ENCODE measurements around the gene LCN12.

LCN12 gene

DNA sequence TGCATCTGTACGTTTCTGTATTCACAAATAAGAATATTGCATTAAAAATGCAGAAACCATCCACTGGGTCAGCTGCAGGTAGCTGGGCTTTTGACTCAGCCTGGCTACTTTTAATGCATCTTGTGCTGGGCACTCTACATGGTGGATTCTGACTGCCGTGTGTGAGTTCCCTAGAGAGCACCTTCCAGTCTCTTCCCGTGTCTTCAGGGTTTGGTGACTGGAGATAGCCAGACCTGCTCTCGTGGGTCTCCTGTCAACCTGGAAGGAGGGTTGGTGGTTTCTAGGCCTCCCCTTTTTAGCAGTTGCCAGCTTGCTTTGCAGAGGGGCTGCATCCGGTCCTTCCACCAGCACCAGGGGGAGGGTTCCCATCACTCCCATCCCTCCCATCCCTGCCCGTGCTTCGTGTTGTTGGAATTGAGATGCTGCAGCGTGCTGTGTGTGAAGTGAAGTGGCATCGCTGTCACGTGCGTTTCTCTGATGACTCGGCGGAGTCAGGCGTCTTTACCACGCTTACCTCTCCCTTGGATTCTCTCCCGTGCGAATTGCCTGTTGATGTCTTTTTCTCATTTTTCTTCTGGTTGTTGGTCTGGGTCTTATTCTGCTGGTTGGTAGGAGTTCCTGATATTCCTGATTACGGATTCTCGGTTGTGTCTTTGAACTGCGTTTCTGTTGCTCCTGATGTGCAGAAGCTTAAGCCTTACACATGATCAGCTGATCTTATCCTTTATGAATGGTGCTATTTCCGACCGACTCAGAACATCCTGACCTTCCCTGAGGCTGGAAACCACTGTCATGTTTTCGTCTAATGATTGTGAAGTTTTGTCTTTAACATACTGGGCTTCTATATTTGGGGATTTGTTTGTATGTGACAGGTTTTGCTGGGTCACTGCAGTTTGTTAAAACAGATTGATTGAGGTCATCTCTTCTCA, 24.5 kb upstream of the LCN12 start:
- no peak for DNase-seq

DNA sequence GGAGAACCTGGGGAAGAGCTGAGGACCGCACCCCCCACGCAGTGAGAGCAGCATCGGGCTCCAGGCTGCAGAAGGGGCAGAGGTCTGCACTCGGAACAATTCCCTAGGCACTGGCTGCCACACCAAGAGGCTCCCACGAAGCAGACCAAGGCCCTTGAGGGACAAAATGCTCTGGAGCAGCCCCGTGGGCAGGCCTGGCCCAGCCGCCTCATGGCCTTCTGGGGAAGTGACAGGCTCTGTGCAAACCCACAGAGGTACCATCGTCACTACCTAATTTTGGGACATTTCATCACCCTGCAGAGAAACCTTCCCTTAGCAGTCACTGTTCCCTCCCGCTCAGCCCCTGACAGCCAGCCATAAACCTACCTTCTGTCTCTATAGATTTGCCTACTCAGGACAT, 23.5 kb upstream of the LCN12 start:
- no peak for DNase-seq

DNA sequence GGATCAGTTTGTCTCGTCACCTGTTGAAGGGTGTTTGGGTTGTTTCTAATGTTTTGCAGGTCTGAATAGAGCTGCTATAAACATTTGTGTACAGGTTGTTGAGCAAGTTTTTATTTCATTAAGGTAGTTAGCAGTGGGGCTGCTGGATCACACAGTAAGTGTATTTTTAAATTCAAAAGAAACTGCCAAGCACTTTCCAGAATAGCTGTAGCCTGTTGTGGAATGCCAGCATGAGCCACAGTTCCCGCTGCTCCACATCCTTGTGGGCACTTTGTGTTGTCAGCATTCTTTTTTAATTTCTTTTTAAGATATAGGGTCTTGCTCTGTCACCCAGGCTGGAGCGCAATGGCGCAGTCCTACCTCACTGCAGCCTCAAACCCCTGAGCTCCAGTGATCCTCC, 22.1 kb upstream of the LCN12 start:
- no peak for DNase-seq

DNA sequence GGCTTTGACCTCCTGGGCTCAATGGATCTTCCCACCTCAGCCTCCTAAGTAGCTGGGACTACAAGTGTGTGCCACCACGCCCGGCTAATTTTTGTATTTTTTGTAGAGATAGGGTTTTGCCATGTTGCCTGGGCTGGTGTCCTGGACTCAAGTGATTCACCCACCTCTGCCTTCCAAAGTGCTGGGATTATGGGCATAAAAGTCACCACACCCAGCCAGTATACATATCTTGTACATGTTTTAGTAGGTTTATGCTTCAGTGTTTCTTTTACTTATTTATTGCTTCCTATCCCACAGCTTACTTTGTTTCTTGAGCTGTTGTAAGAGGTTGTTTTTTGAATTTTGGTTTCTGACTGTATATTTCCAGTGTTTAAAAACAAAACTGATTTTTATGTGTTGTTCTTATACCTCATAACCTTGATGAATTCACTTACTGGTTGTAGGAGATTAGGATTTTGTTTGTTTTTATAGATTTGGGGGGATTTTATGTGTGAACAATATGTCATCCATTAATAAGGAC, 20.4 kb upstream of the LCN12 start:
- no peak for DNase-seq

DNA sequence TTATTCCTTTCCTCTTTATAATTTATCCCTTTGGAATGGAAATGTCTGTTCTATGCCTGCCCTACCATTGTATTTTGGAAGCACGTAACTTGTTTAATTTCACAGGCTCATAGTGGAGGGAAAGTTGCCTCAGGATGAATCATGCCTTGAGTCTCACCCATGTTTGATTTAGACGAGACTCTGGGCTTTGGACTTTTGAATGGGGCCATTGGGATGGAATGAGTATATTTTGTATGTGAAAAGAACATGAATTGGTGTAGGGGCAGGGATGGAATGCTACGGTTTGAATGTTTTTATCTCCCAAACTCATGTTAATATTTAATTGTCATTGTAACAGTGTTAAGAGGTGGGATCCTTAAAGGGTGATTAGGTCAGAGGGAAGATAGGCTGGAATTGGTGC, 17.8 kb upstream of the LCN12 start:
- DNase-seq = no peak

DNA sequence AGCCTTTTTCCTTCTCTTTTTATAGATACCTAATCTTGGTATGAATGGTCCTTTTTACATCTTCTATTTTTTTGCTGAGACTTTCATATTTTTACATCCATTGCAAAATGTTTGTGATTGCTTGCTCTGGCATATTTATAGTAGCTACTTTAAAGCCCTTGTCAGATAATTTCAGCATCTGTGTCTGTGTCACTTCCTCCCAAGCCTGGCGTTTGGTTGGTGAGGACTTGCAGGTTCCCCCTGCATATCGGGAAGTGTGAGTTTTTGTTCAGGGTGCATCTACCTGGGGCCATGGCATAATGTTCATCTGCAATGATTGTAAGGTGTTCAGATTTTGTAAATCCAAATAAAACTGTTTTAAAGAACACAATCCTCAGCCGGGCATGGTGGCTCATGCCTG, 16.4 kb upstream of the LCN12 start:
- DNase-seq = no peak

DNA sequence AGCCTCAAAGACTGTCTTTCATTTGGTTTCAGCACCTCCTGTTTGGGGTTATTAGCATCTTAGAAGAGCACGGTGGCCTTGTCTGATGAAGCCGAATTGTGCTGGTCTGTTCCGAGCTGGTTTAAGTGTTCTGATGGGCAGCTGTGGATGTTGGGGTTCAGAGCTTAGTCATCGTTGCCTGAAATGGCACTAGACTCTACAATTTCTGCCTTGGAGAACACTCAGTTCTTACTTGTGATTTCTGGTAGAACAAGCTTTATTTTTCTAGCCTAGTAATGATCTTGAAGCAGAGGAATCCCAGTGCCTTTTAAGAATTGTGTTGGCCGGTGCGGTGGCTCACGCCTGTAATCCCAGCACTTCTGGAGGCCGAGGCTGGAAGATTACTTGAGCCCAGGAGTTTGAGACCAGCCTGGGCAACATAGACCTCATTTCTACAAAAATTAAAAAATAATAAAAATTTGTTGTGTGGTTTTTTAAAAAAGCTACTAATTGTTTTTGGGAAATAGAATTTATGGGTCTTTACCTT, 15.4 kb upstream of the LCN12 start:
- DNase-seq = no peak

DNA sequence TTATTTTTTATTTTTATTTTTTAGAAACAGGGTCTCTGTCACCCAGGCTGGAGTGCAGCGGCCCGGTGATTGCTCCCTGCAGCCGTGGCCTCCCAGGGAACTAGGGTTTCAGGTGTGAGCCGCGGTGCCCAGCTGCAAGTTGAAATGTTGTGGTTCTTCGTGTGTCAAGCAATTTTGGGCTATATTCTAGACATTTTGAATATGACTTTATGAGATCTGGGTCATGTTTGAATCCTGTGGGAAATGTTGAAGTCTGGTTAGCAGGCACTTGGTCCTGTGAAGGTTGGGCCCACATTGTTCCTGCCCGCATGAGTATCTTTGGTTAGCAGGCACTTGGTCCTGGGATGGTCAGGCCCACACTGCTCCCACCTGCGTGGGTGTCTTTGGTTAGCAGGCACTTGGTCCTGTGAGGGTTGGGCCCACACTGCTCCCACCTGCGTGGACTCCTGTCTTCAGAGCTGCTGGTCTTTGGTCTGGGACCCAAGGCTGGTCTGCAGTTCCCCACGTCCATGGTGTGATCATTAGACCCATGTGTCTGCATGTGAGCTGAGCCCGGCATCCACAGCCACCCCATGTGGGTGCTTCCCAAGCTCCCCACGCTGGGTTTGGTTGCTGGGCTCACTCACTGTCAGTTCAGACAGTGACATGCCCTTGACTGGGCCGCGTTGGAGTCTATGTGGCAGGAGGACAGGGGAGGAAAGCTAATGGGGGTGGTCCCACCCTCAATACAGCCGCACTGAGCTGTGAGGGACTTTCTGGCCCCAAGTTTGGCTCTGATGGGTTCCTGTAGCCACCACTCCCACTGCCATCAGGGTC, 14.7 kb upstream of the LCN12 start:
- DNase-seq = no peak

DNA sequence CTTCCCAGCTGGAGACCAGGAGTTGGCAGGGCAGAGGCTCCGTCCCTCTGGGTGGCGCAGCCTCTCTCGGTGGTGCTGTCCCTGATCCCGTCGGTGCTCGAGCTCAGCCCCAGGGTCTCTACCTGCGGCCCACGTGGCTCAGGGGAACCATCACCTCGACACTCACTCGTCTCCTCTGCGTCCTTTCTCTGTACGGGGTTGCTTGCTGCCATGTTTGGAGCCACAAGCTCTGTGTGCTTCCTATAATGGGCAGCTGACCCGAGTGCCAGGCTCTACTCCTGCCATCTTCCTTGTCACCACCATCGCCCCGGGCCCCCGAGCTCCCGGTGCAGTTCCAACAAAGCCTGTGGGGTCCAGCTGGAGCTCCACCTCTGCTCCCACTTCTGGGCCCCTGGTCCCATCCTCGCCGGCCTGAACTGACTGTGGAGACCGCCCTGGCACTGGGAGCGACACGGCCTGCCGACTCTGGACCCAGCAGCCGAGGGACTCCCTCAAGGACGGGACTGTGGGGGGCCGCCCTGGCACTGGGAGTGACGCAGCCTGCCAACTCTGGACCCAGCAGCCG, 12.6 kb upstream of the LCN12 start:
- DNase-seq = no peak

DNA sequence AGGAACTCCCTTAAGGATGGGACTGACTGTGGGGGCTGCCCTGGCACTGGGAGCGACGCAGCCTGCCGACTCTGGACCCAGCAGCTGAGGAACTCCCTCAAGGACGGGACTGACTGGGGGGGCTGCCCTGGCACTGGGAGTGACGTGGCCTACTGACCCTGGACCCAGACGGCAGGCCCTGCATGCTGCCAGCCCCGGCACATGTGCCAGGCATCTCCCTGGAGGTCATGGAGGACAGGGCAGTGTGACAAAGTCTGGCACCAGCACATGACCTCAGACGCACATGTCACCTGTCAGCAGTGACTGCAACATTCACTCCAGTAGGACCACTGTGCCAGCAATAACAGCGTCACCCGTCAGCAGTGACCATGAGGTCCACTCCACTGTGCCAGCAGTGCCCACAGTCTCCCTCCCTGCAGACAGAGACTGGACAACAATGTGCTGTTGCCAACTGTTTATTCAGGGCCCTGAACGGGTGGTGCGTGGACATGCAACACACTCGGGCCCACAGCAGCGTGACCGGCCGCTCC, 12.0 kb upstream of the LCN12 start:
- DNase-seq = no peak

DNA sequence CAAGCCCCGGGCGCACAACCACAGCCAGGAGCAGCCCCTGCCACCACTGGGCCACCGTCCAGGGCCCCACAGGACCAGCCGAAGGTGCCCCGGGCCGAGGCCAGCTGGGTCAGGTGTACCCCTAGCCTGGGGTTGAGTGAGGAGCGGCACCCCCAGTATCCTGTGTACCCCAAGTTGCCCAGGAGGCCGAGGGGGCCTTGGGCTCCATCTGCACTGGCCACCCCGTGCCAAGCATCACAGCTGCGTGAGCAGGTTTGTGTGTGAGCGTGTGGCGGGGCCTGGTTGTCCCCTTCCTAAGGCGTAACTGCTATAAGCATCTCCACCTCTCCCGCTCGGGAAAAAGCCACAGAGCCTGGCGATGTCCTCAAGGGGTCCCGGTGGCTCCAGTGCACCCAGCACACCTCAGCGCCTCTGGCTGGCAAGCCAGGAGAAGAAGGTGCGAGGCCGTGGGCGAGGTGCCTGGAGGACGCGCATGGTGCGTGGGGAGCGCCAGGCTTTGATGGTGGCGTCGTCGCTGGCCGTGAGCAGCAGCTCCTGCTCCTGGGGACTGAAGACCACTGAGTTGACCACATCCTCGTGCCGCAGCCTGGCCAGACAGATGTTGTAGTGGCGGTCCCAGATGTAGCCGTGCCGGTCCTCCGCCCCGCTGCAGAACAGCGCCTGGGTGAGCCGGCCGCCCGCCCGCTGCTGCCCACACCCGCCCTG, 11.4 kb upstream of the LCN12 start:
- DNase-seq = no peak

DNA sequence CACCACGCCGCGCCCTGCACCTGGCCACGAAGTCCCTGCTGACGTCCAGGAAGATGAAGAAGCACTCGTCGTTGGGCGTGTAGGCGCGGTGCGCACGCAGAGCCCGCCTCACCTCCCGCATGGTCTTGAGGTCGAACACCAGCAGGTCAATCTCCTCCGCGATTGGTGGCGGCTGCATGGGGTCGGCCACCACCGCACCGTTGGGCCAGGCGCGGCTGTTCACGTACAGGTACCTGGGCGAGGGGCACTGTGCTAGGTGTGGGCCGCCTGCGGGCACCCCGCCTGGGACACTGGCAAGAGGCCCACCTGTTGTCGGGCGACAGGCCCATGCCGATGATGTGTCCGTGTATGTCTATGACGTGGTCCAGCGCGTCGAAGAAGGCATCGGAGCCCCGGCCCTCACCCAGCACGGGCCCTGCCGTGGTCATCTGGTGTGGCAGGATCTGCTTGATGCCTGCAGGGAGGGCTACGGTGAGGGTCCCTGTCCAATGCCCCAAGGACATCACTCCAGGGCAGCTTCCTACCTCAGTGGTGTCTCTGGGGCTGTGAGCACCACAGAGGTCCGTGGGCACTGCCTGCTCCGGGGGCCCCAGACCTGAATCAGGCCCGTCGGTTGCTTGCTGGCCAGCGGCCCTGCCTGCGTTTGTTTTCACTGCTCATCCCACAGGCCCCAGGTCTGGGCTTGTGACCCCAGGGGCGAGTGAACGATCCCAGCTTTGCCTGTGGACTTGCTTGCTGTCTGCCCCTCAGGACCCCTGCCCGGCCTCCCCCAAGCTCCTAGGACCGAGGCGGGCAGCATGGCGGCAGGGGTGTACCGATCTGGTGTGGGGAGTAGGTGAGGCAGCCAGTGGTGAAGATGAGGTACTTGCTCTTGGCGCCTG, 10.6 kb upstream of the LCN12 start:
- DNase-seq = no peak

DNA sequence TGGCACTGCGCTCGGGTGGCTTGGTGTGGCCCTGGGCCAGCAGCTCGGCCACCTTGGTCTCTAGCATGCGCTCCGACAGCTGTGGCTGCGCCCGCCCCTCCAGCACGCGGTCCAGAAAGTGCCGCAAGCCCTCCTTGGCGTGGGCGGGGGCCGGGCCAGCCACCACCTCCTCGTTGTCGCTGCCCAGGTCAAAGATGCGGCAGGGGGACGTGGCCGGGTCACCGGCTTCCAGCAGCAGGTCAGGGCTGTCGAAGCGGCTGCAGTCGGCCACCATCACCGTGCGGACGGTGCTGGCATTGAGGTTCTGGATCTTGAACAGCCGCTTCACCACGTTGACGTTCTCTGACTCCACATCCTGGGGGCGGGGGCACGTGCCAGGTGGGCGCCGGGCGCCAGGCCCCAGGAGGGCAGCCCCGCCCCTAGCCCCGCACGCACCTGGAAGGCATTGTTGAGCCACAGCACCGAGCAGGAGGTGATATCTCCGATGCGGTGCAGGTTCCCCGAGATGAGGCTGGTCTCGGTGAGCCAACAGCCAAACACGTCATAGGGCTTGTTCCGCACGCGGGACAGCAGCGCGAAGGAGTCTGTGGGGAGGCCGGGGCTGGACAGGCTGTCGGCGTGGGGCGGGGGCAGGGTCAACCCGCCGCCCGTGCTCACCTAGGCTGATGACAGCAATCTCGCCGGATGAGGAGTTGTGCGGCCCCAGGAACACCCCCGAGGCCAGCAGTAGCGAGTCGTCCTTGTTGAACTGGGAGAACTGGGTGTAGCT, 9.8 kb upstream of the LCN12 start:
- no peak for DNase-seq

DNA sequence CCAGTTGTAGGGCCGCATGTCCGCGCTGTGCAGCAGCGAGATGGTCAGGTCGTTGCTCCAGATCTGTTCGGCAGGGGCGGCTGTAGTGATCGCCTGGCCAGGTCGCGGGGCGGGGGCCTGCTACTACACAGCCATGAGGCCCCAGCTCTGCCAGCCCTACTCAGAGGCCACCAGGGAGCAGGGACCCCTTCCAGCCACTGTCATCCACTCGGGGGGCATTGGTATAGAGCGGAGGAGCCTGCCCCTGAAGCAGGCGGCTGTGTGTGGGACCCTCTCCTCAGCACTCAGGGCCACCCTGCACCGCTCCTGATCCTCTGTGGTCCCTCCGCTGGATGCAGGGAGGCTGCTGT, 9.2 kb upstream of the LCN12 start:
- DNase-seq = no peak

DNA sequence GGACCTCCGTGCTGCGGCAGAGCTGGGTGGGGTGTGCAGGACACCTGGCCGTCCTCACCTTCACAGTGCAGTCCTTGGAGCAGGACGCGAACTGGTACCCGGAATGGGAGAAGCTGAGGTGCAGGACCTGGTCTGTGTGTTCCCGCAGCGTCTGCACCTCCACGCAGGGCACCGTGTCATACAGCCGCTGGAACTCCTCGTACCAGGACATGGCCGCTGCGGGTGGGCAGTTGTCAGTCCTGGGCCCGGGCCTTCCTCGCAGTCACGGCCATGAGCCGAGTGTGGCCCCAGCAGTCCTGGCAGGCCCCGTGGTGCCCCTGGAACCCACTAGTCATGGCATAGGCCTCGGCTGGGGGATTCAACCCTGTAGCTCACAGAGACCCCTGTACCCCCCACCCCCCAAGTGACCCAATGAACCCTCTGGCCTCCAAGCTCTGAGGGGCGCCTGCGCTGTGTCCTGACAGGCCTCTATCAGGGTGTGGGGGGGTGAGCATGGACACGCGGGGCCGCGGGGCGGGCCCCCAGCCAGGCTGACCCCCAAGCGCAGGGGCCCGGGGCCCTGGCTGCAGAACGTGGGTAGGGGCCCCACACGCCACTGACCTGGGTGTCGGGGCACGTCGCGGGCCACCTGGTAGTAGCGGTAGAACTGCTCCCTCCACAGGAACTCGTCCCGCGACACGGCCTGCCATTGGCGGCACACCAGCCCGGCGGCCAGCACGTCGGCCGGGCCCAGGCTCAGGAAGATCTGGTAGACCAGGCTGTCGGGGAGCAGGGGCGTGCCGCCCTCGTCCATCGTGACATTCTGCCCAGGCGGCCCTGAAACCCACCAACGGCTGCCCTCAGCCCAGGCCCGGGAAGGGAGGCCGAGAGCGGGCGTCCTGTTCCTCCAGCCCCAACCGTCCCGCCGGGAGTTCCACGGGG, 8.5 kb upstream of the LCN12 start:
- no peak for DNase-seq

DNA sequence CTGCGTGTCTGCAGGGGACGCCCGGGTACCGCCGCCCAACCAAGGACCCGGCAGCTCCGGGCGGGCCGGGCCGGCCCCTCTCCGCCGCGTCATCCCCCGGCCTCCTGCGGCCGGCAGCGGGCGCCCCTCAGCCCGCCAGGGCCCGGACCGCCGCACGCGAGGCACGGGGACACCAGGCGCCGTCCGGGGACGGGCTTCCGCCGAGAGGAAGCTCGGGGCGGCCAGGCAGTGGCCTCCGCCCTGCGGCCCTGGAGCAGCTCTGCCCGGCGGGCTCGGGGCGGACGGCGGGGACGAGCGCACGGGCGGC, 7.9 kb upstream of the LCN12 start:
- DNase-seq = peak; percentile 43

DNA sequence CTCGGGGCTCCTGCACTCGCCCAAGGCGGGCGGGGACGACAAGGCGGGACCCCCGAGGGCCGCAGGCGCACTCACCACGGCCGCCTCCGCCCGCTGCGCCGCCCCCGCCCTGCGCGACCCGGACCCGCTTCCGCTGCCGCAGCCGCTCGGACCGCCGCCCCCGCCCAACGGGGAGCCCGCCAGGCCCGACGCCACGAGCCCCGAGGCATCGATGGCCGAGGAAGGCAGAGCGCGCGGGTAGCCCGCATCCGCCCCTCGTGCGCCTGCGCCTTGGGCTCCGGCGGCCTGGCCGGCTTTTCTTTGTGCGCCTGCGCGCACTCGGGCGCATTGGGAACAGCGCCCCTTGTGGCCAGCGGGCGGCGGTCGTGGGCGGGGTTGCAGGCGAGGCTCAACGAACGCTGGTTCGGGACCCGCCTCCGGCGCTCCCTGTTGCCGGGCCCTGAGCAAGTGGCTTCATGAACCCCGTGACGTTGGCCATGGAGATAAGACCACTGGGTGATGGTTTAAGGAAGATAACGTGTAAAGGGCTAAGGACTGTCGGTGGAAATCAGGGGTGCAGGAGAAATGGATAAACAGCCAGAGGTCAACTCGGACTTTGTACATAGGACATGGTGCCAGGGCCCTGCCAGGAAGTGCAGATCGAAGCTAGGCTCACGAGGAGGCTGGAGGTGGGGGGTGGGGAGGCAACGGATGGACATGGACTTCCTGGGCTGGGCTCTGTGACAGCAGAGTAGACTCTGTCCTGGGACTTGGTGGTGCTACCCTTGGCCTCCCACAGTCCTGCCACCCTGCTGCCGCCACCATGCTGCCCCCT, 7.3 kb upstream of the LCN12 start, which contains the start of the genes C8G and FBXW5:
TSS of gene C8G (plus strand) at position 725 of the 814 bp plus-strand sequence. CDS start at position 803, 78 bp downstream.
TSS of gene FBXW5 (minus strand) at position 220 of the 814 bp plus-strand sequence. CDS start 655 bp downstream, outside the sequence.
- DNase-seq = peak; percentile 92

Measured in fibroblast of upper back skin (primary cell).